Stimulated activated CD4-positive, alpha-beta T cell treated with anti-CD3 and anti-CD28 coated beads, Interleukin-4, amount 100 ng/mL, for 48 hours (primary cell): ENCODE measurements around the gene COL28A1.
"Not testable (repeated sequence)": the region's sequence is repeated elsewhere in the genome, so short reads cannot be mapped to it uniquely, and the experiment has no call there.

Experiments
- DNase-seq, 2 donors: peaks; one replicate each; pipeline ENCODE4 v3.0.0-alpha.2; 2020; ENCODE audit warnings: low read depth in 2 of 2

The COL28A1 gene

GRCh38 chr7:7417414-7417813 is 118.3 kb downstream of the COL28A1 start:
- DNase-seq = no peak

GRCh38 chr7:7416031-7416858 is 119.4 kb downstream of the COL28A1 start:
- no peak for DNase-seq

DNA sequence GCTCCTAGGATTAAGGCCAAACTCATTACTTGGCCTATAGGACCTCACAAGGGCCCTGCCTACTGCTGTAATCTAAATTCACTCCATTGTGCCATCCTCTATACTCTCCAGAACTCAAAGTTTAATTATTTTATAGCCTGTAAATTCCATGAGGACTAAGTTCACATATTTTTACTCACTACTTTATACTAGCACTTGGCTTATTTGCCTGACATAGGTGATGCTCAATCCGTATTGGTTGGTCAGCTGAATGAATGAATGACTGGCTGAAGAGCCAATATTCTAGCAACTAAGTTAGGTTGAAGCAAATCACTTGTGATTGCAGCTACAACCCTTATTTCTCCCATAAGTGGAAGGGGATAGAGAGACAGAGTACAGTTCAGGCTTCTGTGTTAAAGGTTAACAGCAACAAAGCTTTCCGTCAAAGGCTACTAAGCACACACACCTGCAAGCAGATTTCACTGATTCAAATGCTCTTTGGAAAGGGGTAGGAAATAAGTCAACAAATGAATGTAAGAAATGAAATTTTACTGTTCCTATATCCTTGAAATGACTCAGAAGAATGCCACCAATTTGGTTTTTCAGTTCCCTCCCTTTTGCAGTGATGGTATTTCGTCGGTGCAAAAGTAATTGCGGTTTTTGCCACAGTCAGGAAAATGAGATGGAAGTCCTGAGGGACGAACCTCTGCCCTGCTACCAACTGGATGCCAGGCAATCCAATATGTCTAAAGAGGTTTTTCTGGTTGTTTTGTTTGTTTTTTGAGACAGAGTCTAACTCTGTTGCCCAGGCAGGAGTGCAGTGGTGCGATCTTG is 120.7 kb downstream of the COL28A1 start:
- no peak for DNase-seq

DNA sequence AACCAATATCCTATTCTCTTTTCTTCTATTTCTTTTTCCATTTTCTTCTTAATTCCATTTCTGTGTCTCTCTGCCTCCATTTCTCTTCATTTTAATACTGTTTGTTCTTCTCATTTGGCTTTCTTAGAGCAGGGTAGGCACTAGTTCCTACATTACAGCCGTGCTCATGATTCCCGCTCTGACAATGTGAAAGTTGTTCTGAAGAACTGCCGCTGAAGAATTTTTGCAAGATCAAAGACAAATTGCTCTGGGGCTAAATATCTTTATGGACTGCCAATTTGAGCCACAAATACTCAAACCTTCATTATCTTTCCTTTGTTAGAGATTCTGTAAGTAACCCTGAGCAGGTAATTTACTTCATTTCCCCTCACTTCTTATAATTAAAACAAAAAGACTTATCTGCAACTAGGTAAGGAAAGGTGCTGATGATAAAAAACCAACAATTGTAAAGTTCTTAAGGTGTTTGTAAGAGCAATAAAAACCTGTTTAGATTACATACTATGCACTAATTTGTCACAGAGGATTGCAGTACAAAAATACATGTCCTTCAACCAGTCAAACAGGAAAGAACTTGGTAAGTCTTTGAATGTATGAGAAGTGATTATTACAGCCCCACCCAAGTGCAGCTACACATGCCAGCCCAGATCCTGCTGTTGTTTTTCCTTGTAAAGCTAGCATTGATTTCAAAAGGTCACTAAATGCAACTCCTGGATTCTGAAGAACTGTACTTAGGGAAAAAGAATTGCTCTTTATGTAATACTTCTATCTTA is 127.5 kb downstream of the COL28A1 start:
- DNase-seq = no peak

- DNase-seq = no peak
These were observed 130.2 kb downstream of the COL28A1 start for GRCh38 chr7:7405461-7405860.

GRCh38 chr7:7399707-7400106 is 136.0 kb downstream of the COL28A1 start:
- no peak for DNase-seq

- DNase-seq = no peak
These were observed 139.9 kb downstream of the COL28A1 start for GRCh38 chr7:7395785-7396184.

GRCh38 chr7:7388164-7388563 is 147.5 kb downstream of the COL28A1 start:
- not testable (repeated sequence) for DNase-seq

- DNase-seq = no peak
These were observed 150.3 kb downstream of the COL28A1 start for GRCh38 chr7:7385421-7385820.

DNA sequence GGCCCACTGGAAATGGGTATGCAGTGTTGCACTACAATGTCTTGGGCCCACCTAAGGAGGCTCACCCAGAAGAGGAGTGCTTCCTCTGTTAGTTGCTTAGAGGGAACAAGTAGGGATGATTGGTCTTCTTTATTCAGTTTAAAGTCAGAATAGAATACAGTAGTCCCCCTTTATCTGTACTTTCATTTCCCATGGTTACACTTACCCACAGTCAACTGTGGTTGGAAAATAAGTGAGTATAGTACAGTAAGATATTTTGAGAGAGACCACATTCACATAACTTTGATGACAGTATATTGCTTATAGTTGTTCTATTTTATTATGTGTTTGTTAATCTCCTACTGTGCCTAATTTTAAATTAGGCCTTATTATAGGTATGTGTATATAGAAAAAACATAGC is 151.4 kb downstream of the COL28A1 start:
- DNase-seq = no peak

GRCh38 chr7:7375538-7375937 is 160.1 kb downstream of the COL28A1 start:
- no peak for DNase-seq

DNA sequence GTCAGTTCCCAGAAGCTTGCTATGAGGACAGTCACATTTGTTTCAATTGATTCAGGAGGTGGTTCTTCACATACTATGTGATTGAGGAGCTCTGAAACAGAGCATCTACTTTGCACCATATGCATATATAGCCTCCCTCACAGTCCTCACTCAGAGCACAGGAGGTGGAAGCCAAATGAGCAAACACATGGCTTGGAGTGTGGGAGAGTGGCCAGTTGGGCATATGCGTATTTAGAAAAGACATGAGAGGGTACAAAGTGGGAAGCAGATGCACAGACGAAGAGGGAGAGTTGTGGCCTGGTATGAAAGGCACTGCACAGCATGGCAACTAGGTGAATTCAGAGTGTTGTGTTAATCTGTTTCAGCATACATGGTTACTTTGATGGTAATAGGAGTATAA is 165.6 kb downstream of the COL28A1 start:
- no peak for DNase-seq

DNA sequence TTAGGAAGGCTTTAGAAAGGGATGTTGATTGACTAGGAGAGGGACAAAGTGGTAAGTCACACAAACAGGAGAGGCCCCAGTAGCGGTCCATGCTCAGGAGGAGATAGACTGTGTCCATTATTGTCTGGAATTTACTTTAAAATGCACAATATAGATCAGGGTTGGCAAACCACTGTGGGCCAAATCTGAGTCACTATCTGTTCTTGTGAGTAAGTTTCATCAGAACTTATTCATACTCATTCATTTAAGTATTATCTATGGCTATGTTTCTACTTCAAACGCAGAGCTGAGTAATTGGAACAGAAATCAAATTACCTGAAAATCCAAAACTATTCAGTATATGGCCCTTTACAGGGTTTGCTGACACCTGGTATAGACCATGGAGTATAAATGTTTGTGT is 166.5 kb downstream of the COL28A1 start:
- DNase-seq = no peak

DNA sequence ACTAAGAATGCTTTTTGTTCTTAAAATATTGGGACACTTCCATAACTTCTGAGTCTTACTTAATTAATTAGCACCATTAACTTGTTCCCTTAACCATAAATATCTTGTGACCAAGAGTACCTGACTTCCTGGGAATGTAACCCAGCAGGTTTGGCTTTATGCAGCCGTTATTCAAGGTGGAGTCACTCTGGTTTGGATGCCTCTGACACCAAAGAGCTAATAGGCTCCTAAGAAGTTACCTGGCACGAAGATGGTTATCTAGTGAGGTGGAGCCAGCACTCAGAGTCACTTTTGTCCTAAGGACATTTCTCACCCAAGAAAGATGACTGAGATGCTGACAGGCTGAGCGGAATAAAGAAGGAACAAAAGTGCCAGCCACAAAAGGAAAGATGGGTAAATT is 181.0 kb downstream of the COL28A1 start:
- DNase-seq = no peak

DNA sequence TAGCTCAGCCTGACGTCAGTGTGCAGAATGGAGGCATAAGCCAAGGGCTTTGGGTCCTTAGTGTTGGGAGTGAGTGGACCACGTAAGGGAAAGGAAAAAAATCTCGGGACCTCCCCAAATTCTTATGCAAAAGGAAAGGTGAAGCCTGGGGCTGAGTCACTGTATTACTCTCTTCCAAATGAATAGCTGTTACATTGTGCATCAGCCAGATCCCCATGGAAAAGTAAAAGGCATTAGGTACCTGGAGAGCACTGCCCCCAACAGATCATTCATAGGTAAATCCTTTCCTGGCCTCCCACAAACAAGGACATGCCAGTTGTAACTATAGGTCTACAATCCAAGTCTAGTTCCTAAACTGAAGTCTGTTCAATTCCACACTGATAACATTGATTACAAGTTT is 182.8 kb downstream of the COL28A1 start:
- DNase-seq = no peak

GRCh38 chr7:7351832-7352231 is 183.8 kb downstream of the COL28A1 start:
- no peak for DNase-seq

- DNase-seq = no peak
These were observed 184.5 kb downstream of the COL28A1 start for GRCh38 chr7:7351156-7351555.

GRCh38 chr7:7349156-7349555 is 186.5 kb downstream of the COL28A1 start:
- no peak for DNase-seq

DNA sequence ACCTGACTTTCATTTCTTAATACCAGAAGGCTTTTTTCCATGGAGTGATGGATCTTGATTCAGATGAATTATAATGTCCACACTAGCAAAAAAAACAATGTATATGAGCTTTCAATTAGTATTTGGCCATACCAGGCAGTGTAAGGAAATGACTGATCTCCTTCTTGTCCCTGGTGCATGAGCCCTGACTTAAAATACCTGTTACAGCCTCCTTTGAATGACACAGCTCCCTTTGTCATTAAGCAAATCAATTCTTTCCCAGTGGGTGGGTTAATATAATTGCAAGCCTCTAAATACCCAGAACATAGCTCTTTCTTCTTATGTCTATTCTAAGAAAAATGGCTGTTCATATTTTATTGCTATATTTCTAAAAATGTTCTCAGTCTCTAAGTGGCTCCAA is 188.6 kb downstream of the COL28A1 start:
- DNase-seq = no peak

DNA sequence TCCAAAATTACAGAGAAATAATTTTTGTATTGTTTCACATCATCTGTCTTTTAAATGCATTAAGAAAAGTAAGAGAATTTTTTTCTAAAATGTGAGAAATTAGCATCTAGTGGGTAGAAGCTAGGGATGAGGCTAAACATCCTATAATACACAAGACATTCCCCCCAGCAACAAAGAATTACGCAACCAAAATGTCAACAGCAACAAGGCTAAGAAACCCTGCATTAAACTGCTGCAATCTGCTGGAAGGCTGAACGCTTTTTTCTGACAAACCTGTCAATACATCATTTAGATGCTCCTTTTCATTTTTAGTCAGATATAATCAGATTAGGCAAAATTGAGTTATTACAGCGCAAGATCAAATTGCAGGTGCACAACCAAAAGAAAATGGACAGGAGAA is 191.1 kb downstream of the COL28A1 start:
- no peak for DNase-seq

DNA sequence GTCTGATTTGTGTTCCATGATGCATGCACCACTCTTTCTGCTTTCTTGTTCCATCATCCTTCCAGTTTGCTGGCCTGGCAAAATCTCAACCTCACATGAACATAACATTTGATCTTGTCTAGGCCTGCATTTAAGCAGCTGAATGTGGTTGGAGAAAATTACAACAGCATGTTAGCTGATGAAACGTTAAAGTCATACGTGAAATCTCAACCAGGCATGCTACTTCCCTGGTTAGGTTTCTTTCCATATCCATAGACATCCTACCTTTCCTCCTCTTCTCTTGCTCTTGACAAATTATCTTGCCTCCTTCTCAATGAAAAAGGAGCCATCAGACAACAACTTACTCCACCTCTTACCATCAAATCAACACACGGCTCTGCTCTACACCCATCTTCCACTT is 199.8 kb downstream of the COL28A1 start:
- DNase-seq = no peak

GRCh38 chr7:7335215-7335614 is 200.5 kb downstream of the COL28A1 start:
- no peak for DNase-seq
